Right cardiac atrium (tissue), 5 donors: ENCODE results near the gene RASSF4. TPM values are rescaled to one million over a fixed set of nuclear protein-coding genes. Genes with fewer than 3 reads are reported as not detected.
A peak's percentile ranks its signal among the peaks of the same experiment; 100 is the strongest.

Experiments used
- ATAC-seq, 2 donors: fragments of 200-7000 bp; cut with Tn5 transposase; one replicate each; pipeline versions ENCODE4 v1.8.0 to v1.9.1; 2020; ENCODE audit warnings: moderate library complexity in 2 of 2, mild to moderate bottlenecking in 1 of 2
- DNase-seq, 3 donors: peaks; one replicate each; pipeline ENCODE4 v3.0.0-alpha.2; 2020
- H3K27ac ChIP-seq: one replicate; pipeline ENCODE4 v1.5.1; 2013; ENCODE audit warnings: mild to moderate bottlenecking, low read length, control low read depth, moderate library complexity
- H3K27me3 ChIP-seq: one replicate; pipeline ENCODE4 v1.6.1; 2013; ENCODE audit not compliant: control insufficient read depth, insufficient read depth
- H3K4me1 ChIP-seq: one replicate; pipeline ENCODE4 v1.6.1; 2013; ENCODE audit warnings: low read length; ENCODE audit not compliant: control insufficient read depth, insufficient read depth
- H3K4me3 ChIP-seq: one replicate; pipeline ENCODE4 v1.5.1; 2013; ENCODE audit warnings: low read length, control low read depth
- H3K9me3 ChIP-seq: one replicate; pipeline ENCODE4 v1.6.1; 2013; ENCODE audit warnings: low read length; ENCODE audit not compliant: control insufficient read depth
- WGBS: extraction: QIAGEN DNeasy Blood & Tissue Kit; methylation state at CpG from one replicate; pipeline ENCODE4 v1.1.7; 2013; 5-methylcytosine and 5-hydroxymethylcytosine counted together
- intact Hi-C, 4 donors: fragments of 100-400 bp; cut with DNase I; formaldehyde crosslinking; loops; one replicate each; pipeline versions ENCODE4 v1.11.0 to v1.14.0; 2022 to 2023
- polyA plus RNA-seq: library from polyadenylated mRNA; stranded (reverse); fragments of 200-250 nt; gene quantifications from one replicate; pipeline ENCODE4 v1.2.3, GENCODE V29; 2013
- total RNA-seq, 4 donors: library from RNA; stranded (reverse); fragmentation: NEBNext Ultra II Directional; extraction: Animal tissue kit (Norgen Biotek cat#: 25700); gene quantifications; one replicate each; pipeline ENCODE4 v1.2.1, GENCODE V29; 2021
- donor health status: healthy with polysubstance abuse.
- donor health status: DM: no; HTN: yes; CAD: no.
- donor health status: DM: no; HTN: no; CAD: no.
- donor health status: DM: no; HTN: yes; CAD: no; lungs with severe emphysema.
- donor health status: DM: yes; HTN: yes; CAD: no.

Gene RASSF4
- total and polyA plus RNA-seq, 5 donors, result 45.4 to 92.1 (median 71.3) TPM

DNA sequence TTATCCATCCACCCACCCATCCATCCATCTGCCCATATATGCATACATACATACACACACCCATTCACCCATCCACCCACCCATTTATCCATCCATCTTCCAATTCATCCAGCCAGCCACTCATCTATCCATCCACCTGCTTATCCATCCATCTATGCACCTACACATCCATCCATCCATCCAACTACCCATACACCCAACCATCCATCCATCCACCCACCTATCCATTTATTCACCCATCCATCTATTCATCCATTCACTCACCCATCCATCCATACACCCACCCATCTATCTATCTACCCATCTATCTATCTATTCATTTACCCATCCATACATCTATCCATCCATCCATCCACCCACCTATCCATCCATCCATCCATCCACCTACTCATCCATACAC is 31.1 kb upstream of the RASSF4 start:
- H3K4me1 ChIP-seq, result peaks cover under 1% of the 10 kb centered on the region
- intact Hi-C loops, result no loop called here
- no peaks in the 10 kb centered on the region for H3K27me3 ChIP-seq
- no peak overlapping the region for H3K4me3 ChIP-seq
- ATAC-seq (no peak), DNase-seq (no peak)
- H3K27ac ChIP-seq, result no peak overlapping the region
- no peaks in the 10 kb centered on the region for H3K9me3 ChIP-seq

DNA sequence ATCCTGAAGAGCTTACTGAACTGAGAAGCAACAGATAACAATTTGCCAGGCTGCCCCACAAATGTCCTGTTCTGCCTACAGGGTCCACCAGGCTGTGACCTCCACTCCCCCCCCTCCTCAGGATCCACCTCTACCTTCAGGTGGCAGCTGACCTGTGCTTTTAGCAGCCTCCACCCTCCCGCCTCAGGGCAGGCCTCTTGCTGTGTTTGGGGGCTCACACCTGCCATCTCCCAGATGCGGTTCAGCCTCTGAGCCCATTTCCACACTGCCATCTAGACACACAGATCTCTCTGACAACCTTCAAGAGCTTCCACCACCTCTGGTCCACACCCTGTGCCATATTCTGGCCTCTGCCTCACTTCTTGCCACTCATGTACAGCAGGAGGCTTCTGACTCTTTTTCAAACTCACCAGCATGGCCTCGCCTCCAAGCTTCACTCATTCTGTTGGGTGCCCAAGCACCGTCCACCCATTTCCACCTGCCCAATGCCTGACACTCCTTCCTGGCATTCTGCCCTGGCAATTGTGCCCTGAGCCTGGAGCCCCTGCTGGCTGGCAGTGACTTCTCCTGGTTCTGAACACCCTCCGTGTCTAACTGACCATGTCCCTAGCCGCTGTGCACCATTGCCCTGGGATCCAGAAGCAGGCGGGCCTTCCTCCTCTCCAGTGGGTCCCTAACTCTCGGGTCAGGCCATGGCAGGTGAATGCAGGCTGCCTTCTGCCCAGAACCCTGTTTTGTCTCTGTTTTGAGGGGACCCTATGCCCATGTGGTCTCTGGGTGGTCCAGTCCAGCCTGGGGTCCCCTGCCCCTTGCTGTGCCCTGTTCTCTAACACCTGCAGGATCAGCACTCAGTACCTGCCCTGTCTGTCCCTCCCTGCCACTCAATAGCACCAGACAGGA is 30.0 kb upstream of the RASSF4 start:
- no peak for ATAC-seq
- H3K9me3 ChIP-seq, result no peaks in the 10 kb centered on the region
- H3K4me1 ChIP-seq, result peaks cover 9% of the 10 kb centered on the region
- intact Hi-C loops, result loop anchor here in 1 of 4 donors (5.0 kb wide), 1 partner anchor 48 kb away; the partner anchor contains the start of gene DEPP1
- H3K27me3 ChIP-seq, result no peaks in the 10 kb centered on the region
- H3K4me3 ChIP-seq, result no peak overlapping the region
- WGBS, result 81% methylated on average over 8 of the region's 8 CpGs
- no peak overlapping the region for H3K27ac ChIP-seq
- no peak for DNase-seq

DNA sequence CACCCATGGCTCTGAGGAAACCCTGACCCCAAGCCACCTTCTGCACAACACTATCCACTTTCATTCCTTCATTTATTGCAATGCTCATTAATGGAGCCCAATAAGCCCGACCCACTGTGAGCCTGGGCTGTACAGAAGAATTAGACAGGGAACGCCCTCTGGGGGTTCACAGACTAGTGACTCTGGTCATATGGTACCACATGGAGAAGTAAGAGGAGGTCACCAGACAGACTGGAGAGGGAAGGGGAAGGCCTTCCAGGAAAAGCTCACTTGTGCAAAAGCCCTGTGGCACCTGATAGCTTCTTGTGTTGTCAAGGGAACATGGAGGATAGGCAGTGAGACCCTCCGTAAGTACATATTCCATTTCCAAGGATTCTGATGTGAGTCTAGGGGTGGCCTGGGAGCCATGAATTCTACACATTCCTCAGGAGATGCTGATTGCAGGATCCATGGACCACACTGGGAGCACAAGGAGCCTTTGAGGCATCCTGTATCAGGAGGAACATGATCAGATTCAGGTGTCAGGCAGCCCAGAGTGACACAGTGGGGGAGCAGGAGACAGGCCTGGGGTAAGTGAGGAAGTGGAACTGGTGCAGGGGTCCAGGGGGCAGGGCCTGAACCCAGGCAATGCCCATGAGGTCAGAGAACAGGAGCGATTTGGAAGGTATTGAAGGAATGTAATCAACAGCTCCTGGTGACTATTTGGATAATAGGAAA is 28.5 kb upstream of the RASSF4 start:
- DNase-seq (no peak), ATAC-seq (no peak)
- no peaks in the 10 kb centered on the region for H3K27me3 ChIP-seq
- H3K4me1 ChIP-seq, result peaks cover 15% of the 10 kb centered on the region
- 82% methylated on average over 4 of the region's 4 CpGs for WGBS
- no peak overlapping the region for H3K27ac ChIP-seq
- H3K4me3 ChIP-seq, result no peak overlapping the region
- H3K9me3 ChIP-seq, result no peaks in the 10 kb centered on the region
- intact Hi-C loops, result loop anchor here in 1 of 4 donors (5.0 kb wide), 1 partner anchor 46 kb away; the partner anchor contains the start of gene DEPP1

DNA sequence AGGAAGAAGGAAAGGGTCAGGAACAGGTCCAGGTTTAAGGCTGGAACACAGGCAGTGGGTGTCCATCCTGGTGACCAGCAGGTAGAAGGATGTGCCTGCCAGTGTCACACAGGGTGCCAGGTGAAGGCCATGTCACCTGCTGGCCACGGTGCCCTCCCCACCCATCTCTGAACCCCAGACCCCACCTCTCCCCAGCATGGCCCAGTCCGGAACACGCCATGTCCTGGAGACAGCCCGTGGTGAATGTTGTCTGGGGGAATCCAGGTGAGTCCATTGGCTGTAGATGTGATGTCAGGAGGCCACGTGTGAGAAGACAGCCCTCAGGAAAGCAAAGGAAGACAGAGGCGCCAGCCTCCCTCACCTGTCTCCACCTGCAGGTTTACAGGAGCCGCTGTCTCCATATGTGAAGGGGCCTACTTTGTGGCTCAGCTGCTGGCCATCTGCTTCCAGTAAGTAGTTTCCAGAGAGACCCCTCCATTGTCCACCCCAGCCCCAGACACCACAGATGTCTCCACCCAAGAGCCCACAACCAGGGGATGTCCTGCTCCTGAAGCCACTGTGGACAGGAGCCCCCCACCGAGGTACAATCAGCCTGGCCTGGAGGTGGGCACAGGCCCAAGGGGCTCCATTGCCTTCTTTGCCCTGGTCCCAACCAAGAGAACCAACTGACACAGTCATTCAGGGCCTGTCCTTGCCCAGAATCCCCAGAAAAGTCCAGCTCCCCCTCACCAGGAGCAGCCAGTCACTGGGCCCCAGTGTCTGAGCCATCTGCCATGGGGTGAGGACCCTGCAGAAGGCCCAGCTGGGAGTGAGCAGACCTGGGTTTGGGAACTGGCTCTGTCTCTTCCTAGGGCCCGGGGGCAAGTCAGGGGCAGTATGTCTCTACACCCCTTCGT is 27.7 kb upstream of the RASSF4 start:
- WGBS, result 89% methylated on average over 10 of the region's 10 CpGs
- H3K4me3 ChIP-seq, result no peak overlapping the region
- no peaks in the 10 kb centered on the region for H3K27me3 ChIP-seq
- H3K4me1 ChIP-seq, result peaks cover 15% of the 10 kb centered on the region
- no peak overlapping the region for H3K27ac ChIP-seq
- intact Hi-C loops, result loop anchor here (2.0 to 5.0 kb wide), 2 partner anchors 43 to 45 kb away; partner anchors contain the start of gene DEPP1 (in 1 of the 4)
- no peak for ATAC-seq
- no peak for DNase-seq
- no peaks in the 10 kb centered on the region for H3K9me3 ChIP-seq

DNA sequence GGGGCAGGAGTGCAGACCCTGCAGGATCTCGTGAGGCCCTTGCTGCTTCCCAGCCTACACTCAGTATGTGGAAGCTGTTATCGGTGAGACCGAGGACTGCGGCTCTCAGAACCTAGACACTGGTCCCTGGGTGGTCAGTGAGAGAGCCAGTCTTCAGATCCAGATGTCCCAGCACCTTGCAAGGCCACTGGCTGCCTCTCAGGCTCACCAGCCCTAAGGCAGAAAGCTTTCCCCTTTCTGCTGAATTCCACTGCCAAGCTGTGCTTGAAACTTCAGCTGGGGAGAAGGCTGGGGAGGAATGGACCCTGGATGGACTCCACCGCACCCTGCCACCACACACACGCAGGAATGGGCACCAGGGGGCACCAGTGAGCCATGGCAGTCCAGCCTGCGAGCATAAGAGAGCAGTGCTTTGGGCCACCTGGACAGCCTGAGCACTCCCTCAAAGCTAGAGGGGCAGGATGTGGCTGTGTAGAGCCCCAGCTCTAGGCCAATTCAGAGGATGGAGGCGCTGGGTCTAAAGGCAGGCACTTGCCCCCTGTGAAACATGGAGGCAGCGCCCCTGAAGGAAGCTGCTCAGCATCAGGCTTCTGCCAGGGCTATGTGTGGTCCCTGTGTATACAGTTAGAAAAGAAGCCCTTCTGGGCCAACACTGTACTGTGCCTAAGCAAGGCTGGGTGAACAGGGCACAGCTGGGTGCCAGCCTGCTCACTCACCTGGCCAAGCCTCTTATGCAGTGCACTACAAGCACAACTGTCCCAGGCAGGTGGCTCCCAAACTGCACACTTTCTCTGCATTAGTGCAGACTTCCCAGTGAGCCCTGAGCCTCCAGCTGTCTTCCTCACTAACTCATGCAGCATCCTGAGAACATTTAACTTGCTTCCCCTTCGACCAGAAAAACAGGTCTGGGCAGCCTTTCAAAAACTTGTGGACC is 26.8 kb upstream of the RASSF4 start:
- H3K9me3 ChIP-seq, result no peaks in the 10 kb centered on the region
- intact Hi-C loops, result loop anchor here (2.0 to 5.0 kb wide), 2 partner anchors 42 to 45 kb away; partner anchors contain the start of gene DEPP1 (in 1 of the 4)
- DNase-seq (peak; percentile 92 to 99 (median 97)), ATAC-seq (peak; percentile 87 to 89)
- WGBS, result 43% methylated on average over 10 of the region's 10 CpGs
- H3K4me1 ChIP-seq, result peaks cover 15% of the 10 kb centered on the region
- H3K27ac ChIP-seq, result peak overlapping the region; percentile 10
- H3K27me3 ChIP-seq, result no peaks in the 10 kb centered on the region
- H3K4me3 ChIP-seq, result no peak overlapping the region

DNA sequence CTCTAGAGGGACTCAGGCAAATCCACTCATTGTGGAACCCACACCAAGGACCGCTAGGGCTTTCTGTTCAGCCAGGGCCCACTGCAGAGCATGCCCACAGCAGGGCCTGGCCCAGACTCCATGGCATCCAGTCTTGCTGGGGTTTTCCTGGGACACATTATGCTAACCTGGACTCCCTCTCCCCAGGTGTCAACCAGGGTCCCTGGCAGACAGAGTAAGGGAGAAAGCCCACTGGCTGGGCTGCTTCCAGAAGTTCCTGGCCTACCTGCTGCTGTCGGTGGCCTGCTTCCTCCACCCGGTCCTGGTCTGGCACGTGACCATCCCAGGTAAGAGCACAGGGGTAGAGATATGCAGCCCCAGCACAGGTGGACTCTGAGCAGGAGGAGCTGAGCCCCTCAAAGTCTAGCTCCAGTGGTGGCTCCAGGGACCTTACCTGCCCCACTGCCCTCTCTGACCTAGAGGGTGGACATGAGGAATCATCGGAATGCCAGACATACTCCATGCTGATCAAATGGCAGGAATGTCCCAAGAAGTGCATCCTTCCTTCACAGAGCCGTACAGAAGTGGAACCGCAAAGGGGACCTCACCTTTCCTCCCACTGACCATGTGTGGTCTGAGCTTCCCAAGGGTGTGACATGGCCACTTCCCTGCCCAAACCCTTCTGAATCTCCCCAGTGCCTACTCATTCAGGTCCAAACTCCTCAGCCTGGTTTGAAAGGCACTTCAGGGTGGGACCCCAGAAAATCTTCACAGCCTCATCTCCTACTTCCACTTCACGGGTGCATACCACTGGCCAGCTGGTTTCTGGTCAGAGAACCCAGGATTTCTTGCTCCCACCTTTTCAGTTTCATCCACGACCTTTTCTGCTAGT is 25.9 kb upstream of the RASSF4 start:
- ATAC-seq, result no peak
- intact Hi-C loops, result loop anchor here (2.0 to 5.0 kb wide), 2 partner anchors 41 to 44 kb away; partner anchors contain the start of gene DEPP1 (in 1 of the 4)
- Histone ChIP-seq H3K4me3 (no peak overlapping the region), H3K9me3 (no peaks in the 10 kb centered on the region), H3K27ac (no peak overlapping the region), H3K27me3 (no peaks in the 10 kb centered on the region), H3K4me1 (peaks cover 15% of the 10 kb centered on the region)
- WGBS, result 80% methylated on average over 9 of the region's 9 CpGs
- no peak for DNase-seq

DNA sequence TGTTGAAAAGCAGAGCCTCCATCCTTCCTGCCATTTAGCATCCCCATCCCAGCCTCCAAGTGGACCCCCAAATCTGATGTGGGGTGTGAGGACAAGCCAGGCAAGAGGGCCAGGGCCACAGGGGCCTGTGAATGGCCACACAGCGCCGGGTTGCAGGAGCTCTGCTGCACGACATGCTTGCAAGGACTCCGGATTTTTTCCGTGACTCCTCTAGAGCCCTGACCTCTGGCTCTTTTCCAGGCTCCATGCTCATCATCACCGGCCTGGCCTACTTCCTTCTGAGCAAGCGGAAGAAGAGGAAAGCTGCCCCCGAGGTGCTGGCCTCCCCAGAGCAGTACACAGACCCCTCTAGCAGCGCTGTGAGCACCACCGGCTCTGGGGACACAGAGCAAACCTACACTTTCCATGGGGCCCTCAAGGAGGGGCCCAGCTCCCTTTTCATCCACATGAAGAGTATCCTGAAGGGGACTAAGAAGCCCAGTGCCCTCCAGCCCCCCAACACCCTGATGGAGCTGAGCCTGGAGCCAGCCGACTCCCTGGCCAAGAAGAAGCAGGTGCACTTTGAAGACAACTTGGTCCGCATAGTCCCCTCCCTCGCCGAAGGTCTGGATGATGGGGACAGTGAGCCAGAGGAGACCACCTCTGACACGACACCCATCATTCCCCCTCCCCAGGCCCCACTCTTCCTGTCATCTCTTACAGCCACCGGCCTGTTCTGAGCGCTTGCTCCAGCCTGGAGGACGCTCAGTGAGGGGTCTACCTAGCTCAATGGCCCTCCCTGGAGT is 25.0 kb upstream of the RASSF4 start:
- H3K27ac ChIP-seq, result peak overlapping the region; percentile 6
- H3K4me3 ChIP-seq, result no peak overlapping the region
- no peaks in the 10 kb centered on the region for H3K27me3 ChIP-seq
- ATAC-seq (no peak), DNase-seq (peak in 1 of 3 donors; percentile 47)
- peaks cover 15% of the 10 kb centered on the region for H3K4me1 ChIP-seq
- no peaks in the 10 kb centered on the region for H3K9me3 ChIP-seq
- intact Hi-C loops, result loop anchor here in 1 of 4 donors (5.0 kb wide), 1 partner anchor 43 kb away; the partner anchor contains the start of gene DEPP1
- 66% methylated on average over 18 of the region's 18 CpGs for WGBS

DNA sequence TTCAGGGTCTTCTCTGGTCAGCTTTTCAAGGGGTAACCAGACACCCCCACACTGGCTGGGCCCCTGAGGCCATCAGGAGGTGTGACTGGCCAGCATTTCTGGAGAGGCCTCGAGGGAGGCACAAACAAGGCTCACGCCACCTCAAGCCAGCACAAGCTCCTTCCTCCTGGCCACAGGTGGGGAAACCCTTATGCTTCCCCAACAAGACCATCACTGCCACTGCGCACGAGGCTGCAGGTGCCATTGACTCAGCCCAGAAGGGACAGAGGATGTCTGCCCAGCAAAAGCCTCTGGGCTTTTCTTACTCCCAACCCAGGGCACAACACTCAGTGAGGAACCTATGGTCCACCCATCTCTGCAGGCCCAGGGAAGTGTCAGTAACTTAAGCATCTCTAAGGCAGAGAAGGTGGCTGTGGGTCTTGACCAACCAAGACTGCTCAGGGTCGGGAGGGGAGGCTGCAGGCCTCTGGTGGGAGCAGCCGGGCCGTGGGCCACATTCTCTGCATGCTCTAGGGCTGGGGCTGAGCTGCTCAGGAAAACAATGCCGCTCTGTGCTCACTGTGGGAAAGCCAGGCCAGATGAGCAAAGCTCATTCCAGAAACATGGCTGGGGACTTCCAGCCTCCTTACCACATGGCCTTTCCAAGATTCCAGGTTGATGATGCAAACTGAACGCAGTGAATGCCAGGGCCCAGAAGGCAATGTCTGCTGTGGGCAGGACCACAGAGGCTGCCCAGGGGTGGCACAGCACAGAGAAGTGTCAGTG is 24.2 kb upstream of the RASSF4 start:
- peaks cover 15% of the 10 kb centered on the region for H3K4me1 ChIP-seq
- H3K4me3 ChIP-seq, result no peak overlapping the region
- no peaks in the 10 kb centered on the region for H3K27me3 ChIP-seq
- WGBS, result 54% methylated on average over 9 of the region's 9 CpGs
- DNase-seq, result peak; percentile 84 to 91 (median 90)
- no peaks in the 10 kb centered on the region for H3K9me3 ChIP-seq
- H3K27ac ChIP-seq, result peak overlapping the region; percentile 6
- ATAC-seq, result peak; percentile 83 to 86
- intact Hi-C loops, result no loop called here
